GM21717 (cell line): ENCODE measurements around the gene VPS35L.

Experiments
- ATAC-seq: cut with Tn5 transposase; IDR thresholded peaks from one replicate; pipeline ENCODE4 v1.9.1; 2021; ENCODE audit warnings: mild to moderate bottlenecking, moderate library complexity; ENCODE audit not compliant: unreplicated experiment

The VPS35L gene

GRCh38 chr16:19555186-19555937 is at the start of gene VPS35L:
Gene VPS35L, plus strand, starts transcription at chr16:19555703. Its CDS starts 27 bp downstream, at chr16:19555730.
- ATAC-seq = peak; percentile 95

DNA sequence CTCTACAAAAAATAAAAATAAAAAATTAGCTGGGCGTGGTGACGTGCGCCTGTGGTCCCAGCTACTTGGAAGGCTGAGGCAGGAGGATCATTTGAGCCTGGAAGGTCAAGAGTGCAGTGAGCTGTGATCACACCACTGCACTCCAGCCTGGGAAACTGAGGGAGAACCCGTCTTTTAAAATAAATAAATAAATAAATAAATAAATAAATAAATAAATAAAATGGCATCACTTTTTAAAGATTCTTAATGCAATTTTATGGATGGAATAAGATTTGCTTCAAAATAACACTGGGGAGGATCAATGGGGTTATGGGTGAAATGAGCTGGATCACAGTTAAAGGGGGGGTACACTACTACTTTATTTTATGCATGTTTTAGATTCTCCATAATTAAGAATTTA is 48.5 kb upstream of the VPS35L start:
- no peak for ATAC-seq

- no peak for ATAC-seq
Measured at GRCh38 chr16:19507867-19508266, 47.6 kb upstream of the VPS35L start.

DNA sequence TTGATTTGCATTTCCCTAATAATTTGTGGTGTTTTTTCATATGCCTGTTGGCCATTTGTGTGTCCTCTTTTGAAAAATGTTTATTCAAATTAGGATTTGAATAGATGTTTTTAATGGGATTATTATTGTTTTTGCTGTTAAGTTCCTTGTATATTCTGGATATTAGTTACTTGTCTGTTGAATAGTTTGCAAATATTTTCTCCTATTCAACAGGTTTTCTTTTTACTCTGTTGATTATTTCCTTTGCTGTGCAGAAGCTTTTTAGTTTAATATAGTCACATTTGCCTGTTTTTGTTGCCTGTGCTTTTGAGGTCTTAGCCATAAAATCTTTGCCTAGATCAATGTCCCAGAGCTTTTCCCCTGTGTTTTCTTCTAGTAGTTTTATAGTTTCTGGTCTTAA is 43.2 kb upstream of the VPS35L start:
- ATAC-seq = no peak

DNA sequence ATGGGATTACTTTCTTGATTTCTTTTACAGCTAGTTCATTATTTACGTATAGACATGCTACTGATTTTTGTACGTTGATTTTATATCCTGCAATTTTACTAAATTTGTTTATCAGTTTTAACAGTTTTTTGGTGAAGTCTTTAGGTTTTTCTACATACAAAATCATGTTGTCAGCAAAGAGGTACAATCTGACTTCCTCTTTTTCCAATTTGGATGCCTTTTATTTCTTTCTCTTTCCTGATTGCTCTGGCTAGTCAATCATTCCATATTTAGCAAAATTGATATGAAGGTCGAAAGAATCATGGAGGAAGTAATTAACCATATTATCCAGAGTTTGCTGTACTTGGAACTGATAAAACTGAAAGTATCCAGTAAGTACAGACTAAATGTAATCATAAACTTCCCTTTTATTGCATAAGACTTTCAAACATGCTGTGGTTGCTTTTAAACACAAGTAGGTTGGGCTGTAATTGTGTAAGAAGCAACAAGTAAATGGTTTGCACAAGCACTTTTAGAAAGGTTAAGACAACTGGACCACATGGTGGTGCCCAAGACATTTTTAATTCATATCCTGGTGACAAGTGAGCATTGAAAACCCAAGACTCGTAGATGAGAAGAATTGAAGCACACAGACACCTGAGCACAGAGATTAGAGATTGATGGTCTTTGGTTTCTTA is 42.0 kb upstream of the VPS35L start:
- no peak for ATAC-seq

DNA sequence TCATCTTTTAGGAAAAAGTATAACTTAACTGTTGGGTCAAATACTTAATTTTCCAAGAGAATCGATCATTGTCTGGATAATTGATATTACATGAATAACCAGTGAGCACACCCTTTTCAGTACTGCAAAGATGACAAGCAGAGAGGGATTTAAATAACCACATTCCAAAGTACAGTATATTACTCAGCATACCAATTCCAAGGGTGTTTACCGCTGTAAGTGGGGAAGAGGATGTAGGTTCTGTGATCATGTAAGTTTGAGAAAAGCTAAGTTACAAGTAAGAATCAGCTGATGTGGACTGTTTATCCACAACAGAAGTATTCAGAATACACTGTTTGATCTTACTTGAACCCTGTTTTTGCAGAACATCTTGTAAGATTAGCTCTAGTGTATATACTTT is 39.7 kb upstream of the VPS35L start:
- no peak for ATAC-seq

- ATAC-seq = no peak
Measured at GRCh38 chr16:19517424-19518089, 37.9 kb upstream of the VPS35L start.

DNA sequence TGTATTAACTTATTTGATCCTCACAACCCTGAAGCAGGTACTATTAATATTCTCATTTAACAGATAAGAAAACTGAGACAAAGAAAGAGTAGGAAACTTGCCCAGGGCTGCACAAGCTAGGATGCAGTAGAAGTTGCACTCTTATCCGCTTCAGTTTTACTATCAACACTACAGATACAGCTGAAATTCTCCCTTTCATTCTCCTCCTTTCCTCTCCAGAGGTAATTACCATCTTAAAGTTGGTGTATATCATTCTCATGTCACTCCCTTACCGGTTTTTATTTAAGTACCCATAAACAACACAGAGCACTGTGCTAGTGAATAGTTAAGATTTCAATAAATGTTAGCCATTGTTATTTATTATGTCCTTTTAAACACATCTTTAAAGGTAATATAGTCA is 37.1 kb upstream of the VPS35L start:
- ATAC-seq = no peak

- ATAC-seq = no peak
Measured at GRCh38 chr16:19520861-19521331, 34.6 kb upstream of the VPS35L start.

GRCh38 chr16:19521471-19522396 is 33.8 kb upstream of the VPS35L start, which contains the start of gene GDE1:
Gene GDE1, minus strand, starts transcription at chr16:19522098. Its CDS starts 134 bp downstream, at chr16:19521964.
- ATAC-seq = peak; percentile 76

DNA sequence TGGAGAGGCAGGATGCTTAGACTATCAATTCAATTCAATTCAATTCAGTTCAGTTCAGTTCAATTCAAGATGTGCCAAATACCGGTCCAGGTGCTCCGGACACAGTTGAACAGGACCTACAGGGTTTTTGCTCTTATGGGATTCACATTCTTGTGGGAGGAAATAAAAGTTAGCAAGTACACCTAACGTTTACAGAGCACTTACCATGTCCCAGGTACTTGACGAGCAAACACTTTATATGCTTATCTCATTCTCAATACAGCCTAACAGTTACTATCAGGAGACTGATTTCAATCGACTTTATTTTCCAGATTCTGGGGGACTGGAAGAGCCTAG is 33.1 kb upstream of the VPS35L start:
- ATAC-seq = no peak

DNA sequence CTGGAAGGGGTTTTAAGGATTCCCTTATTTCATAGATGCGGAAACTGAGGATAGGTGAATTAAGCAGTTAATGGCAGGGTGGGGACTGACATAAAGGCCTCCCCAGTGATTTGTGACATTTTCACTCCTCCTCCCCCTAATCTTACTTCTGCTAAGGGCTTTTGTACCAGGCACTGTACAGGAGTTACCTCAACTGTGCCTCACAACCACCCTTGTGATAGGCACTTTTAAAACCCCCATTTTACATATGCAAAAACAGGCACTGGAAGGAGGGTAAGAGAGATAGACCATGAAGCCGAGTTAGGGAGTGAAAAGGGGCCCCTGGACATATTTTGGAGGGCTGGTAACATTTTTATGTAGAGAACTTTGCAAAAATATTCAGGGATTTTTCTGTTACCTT is 32.7 kb upstream of the VPS35L start:
- no peak for ATAC-seq

GRCh38 chr16:19523184-19523558 is 32.3 kb upstream of the VPS35L start:
- ATAC-seq = no peak

- peak; percentile 78 for ATAC-seq
Measured at GRCh38 chr16:19523559-19524355, 31.7 kb upstream of the VPS35L start, which contains the start of gene CCP110. Gene CCP110, plus strand, starts transcription at chr16:19523942. Its CDS starts 3,940 bp downstream, at chr16:19527882.

GRCh38 chr16:19524356-19524615 is 31.2 kb upstream of the VPS35L start:
- no peak for ATAC-seq

- no peak for ATAC-seq
Measured at GRCh38 chr16:19524616-19525384, 30.7 kb upstream of the VPS35L start.

DNA sequence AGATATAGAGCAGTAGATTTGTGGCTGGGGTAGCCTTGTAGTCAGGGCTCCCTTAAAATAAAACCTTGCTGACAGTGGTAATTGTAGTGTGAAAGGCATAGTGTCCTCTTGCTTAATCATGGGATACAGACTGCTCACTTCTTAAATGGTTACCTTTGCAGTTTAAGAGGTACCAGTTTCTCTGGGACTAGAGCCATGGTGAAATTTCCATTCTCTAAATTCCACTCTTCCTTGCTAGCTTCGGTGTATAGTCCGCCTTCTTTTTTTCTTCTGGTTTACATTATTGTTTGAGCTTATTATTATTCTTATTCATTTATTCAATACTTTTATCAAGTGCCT is 30.1 kb upstream of the VPS35L start:
- ATAC-seq = no peak

GRCh38 chr16:19527161-19527560 is 28.3 kb upstream of the VPS35L start:
- ATAC-seq = no peak

DNA sequence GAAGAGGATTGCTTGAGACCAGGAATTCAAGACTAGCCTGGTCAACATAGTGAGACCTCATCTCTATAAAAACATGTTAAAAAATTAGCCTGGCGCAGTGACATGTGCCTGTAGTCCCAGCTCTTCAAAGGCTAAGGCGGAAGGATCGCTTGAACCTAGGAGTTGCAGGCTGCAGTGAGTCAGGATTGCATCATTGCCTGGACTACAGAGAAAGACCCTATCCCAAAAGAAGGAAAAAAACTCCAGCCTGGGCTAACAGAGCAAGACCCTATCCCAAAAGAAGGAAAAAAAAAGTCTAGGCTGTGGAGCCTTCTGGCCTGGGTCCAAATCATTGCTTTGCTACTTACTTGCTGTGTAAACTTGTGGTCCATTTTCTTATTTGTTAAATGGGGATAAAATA is 26.8 kb upstream of the VPS35L start:
- ATAC-seq = no peak

DNA sequence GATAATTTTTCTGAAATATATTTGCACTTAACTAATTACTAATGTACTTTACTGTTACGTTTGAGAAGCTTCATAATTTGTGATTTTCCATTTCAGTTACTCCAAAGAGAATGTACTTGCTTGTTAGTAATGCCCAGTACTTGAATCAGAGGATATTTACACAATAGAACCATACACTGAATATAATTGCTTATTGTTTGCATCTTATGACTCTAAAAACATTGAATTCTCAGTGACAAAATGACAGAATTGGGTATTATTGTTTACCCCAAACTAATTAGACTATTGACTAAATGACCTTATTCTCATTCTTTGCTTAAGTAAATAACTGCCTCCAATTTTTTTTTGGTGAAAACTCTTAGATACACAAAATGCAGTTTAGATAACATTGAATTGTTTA is 22.9 kb upstream of the VPS35L start:
- no peak for ATAC-seq
